NT2/D1 (cell line): ENCODE results near the gene ELF1.

Source experiments
- DNase-seq: peaks from one replicate; pipeline ENCODE4 v3.0.0-alpha.2; 2011; ENCODE audit warnings: low read depth, low spot score
- H3K27me3 ChIP-seq: 2 replicates; pipeline ENCODE4 v1.6.0; 2011; ENCODE audit warnings: mild to moderate bottlenecking; ENCODE audit not compliant: insufficient read length, insufficient read depth
- H3K36me3 ChIP-seq: 2 replicates; pipeline ENCODE4 v1.6.1; 2011; ENCODE audit warnings: mild to moderate bottlenecking, low read length, mixed read lengths; ENCODE audit not compliant: insufficient read depth, insufficient read length
- H3K4me1 ChIP-seq: 2 replicates; pipeline ENCODE4 v1.5.1; 2011; ENCODE audit not compliant: insufficient read depth, insufficient read length
- H3K4me3 ChIP-seq: 2 replicates; pipeline ENCODE4 v1.5.1; 2011; ENCODE audit warnings: low read depth; ENCODE audit not compliant: insufficient read length
- H3K9ac ChIP-seq: 2 replicates; pipeline ENCODE4 v1.6.0; 2011; ENCODE audit warnings: low read depth; ENCODE audit not compliant: insufficient read length
- H3K9me3 ChIP-seq: 2 replicates; pipeline ENCODE4 v1.5.1; 2011; ENCODE audit warnings: mild to moderate bottlenecking, low read length; ENCODE audit not compliant: insufficient read depth
- SUZ12 ChIP-seq: IDR thresholded peaks from 2 replicates; pipeline ENCODE4 v1.6.1; 2011; ENCODE audit not compliant: insufficient read length, insufficient read depth; ENCODE audit errors: extremely low read depth
- YY1 ChIP-seq: IDR thresholded peaks from 2 replicates; pipeline ENCODE4 v1.6.1; 2011; ENCODE audit not compliant: insufficient read length, insufficient read depth
- ZNF274 ChIP-seq: IDR thresholded peaks from 2 replicates; pipeline ENCODE4 v1.6.1; 2011; ENCODE audit warnings: mild to moderate bottlenecking, low read depth, low read length

ELF1 gene

DNA sequence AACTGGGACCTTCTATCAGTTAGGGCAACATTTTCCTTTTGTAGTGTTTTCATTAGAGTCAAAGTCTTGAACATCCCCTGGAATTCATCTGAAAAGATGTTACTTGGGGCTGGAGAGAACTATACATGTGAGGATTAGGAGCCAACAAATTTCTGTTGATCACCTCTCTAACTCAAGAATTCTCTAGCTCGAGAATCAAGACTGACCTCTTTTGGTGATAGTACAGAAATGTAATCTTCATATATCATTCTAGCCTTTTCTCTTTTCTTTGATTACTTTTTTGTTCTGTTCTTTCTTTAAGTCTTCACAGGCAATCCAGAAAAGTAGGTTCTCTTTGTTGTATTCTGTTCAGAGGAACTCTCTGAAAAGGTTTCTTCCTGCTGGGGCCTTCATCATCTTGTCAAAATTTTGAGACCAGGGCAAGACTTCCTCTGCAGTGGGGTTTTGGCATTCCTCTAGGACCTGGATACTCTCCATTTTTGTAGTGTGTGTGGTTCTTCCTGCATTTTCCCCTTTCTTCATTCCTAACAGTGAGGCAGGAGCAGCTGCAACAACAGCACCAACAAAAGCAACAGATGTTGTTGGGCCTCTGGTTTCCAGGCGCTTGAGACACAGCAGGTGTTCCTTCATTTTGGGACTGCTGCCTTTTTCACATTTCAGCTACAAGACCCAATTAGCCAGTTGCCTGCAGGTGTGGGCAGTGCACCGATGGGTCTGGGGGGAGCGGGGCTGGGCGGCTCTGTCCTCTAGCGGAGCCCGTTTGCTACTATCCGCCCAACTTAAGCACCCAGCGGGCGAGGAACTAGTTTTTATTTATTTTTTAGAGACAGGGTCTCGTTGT is 26.2 kb downstream of the ELF1 start:
- TF ChIP-seq SUZ12, result no peak
- no peak for TF ChIP-seq YY1
- TF ChIP-seq ZNF274, result no peak
- no peaks in the 10 kb centered on the region for H3K9me3 ChIP-seq
- no peaks in the 10 kb centered on the region for H3K4me1 ChIP-seq
- H3K4me3 ChIP-seq, result no peak overlapping the region
- DNase-seq, result no peak
- H3K36me3 ChIP-seq, result no peaks in the 10 kb centered on the region
- no peak overlapping the region for H3K9ac ChIP-seq
- no peaks in the 10 kb centered on the region for H3K27me3 ChIP-seq

GRCh38 chr13:40987606-40988280 is 31.4 kb downstream of the ELF1 start:
- Histone ChIP-seq H3K36me3 (no peaks in the 10 kb centered on the region), H3K4me3 (no peak overlapping the region), H3K9me3 (no peaks in the 10 kb centered on the region), H3K9ac (no peak overlapping the region), H3K27me3 (no peaks in the 10 kb centered on the region), H3K4me1 (no peaks in the 10 kb centered on the region)
- TF ChIP-seq SUZ12, result no peak
- TF ChIP-seq ZNF274, result no peak
- TF ChIP-seq YY1, result no peak
- DNase-seq, result no peak

GRCh38 chr13:40986101-40986856 is 32.8 kb downstream of the ELF1 start:
- Histone ChIP-seq H3K4me3 (no peak overlapping the region), H3K27me3 (no peaks in the 10 kb centered on the region), H3K36me3 (peaks cover 3% of the 10 kb centered on the region), H3K9me3 (no peaks in the 10 kb centered on the region), H3K4me1 (no peaks in the 10 kb centered on the region), H3K9ac (no peak overlapping the region)
- TF ChIP-seq SUZ12, result no peak
- TF ChIP-seq ZNF274, result no peak
- TF ChIP-seq YY1, result no peak
- no peak for DNase-seq

GRCh38 chr13:40985381-40986100 is 33.6 kb downstream of the ELF1 start:
- Histone ChIP-seq H3K9ac (no peak overlapping the region), H3K4me3 (no peak overlapping the region), H3K4me1 (no peaks in the 10 kb centered on the region), H3K27me3 (no peaks in the 10 kb centered on the region), H3K36me3 (peaks cover 3% of the 10 kb centered on the region), H3K9me3 (no peaks in the 10 kb centered on the region)
- DNase-seq, result no peak
- TF ChIP-seq SUZ12 (no peak), ZNF274 (no peak), YY1 (no peak)

DNA sequence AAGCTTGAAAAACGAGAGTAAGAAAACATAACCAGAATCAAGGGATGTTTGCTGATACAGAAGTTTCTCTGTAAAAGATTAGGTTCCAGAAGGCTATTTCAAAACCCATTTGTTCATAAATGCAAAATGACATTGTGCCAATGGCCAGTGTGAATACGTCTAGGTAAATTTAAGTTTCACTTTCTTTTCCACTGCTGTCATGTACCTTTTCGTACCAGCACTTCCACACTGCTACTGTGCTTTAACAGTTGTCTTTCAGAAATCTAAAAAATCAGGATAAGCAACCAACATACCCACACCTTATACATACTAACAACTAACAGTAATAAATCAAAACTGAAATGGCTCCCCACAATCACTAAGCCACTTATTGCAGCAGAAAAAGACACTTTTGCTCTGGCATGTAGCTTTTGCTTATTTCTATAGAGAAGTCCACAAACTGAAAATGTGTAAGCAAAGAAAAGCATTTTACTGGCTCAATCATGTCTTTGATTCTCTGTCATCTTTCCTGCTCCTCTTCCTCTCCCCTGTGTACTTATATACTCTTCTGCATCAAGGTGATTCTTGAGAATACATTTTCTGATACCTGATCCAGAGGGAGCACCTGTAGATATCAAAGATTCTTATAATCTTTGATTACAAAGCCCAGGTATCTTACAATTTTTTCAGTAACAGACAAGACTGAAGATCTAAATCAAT is 34.3 kb downstream of the ELF1 start:
- Histone ChIP-seq H3K9ac (no peak overlapping the region), H3K27me3 (no peaks in the 10 kb centered on the region), H3K4me1 (no peaks in the 10 kb centered on the region), H3K36me3 (peaks cover 3% of the 10 kb centered on the region), H3K9me3 (no peaks in the 10 kb centered on the region), H3K4me3 (no peak overlapping the region)
- TF ChIP-seq YY1, result no peak
- no peak for TF ChIP-seq SUZ12
- no peak for TF ChIP-seq ZNF274
- DNase-seq, result no peak
